ENCODE results near the gene PIK3R6.
A peak's percentile ranks its signal among the peaks of the same experiment; 100 is the strongest.

PIK3R6 gene

DNA sequence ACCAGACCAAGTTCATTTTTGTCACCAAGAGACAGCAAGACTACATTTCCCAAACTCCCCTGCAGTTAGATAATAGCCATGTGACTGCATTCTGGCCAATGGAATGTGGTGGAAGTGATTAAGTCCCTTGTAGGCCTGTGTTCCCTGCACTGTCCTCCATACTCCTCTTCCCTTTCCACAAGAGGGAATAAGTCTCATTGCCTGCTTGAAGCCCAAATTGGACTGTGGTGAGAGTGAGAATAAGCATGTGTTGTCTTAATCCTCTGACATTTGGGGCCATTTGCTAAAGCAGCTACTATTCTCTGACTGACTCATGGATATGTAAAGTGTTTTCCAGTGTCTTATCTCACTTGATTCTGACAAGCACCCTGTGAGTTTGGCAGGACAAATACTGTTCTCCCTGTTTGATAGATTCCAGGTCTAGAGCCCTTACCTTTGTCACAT is 20.7 kb downstream of the PIK3R6 start:
- DNase-seq = peak in 1 of 2 experiments; percentile 1

DNA sequence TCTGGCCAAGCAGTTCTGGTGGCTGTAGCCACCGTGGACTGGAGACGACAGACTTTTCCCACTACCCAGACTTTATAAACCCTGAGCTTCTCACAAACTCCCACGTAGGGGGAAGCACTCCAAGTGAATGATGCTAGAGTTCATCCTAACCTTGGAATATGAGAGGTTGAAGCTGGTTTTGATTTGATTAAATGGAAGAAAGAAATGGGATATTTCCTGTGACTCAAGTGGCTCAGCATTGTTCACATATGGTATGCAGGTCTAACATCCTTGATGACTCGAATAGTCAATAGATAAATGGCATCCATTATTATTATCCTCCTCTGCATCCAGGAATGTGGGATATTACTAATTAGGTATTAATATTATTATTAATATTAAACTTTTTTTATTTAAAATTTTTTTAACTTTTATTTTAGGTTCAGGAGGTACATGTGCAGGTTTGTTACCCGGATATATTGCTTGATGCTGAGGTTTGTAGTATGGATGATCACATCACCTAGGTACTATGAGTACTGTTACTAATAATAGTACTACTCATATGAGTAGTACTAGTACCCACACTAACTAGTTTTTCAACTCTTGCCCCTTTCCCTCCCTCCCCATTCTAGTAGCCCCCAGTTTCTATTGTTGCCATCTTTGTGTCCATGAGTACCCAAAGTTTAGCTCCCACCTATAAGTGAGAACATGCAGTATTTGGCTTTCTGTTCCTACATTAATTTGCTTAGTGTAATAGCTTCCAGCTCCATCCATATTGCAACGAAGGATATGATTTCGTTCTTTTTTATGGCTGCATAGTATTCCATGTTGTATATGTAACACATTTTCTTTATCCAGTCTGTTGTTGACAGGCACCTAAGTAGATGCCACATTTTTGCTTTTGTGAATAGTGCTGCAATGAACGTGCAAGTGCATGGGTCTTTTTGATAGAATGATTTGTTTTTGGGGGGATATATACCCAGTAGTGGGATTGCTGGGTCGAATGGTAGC is 22.9 kb downstream of the PIK3R6 start:
- no peak for DNase-seq

DNA sequence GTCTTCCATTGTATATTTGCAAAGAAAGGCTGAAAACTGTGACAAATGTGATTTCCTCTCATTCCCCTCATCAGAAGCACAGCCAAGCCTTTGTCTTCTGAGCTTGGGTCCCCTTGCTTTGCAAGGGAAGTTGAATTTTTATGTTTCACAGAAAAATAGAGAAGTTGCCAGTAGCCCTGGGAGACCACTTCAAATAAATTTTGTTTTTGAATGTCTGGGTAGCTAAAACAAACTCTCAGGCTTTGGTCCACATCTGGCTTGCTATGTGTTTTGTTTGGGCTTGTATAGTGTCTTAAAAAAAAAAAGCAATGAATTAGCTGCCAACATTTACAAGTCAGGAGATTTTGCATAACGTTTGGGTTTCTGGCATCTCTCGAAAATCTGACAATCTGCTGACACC is 24.1 kb downstream of the PIK3R6 start:
- peak; percentile 5 to 41 for DNase-seq

DNA sequence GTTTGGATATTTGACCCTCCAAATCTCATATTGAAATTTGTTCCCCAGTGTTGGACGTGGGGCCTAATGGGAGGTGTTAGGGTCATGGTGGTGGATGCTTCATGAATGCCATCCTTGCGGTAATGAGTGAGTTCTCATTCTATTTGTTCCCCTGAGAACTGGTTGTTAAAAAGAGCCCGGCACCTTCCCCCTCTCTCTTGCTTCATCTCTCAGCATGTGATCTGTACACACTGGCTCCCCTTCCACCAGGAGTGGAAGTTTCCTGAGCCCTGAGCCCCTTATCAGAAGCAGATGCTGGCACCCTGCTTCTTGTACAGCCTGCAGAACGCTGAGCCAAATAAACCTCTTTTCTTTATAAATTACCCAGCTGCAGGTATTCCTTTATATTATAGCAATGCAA is 25.6 kb downstream of the PIK3R6 start:
- no peak for DNase-seq

DNA sequence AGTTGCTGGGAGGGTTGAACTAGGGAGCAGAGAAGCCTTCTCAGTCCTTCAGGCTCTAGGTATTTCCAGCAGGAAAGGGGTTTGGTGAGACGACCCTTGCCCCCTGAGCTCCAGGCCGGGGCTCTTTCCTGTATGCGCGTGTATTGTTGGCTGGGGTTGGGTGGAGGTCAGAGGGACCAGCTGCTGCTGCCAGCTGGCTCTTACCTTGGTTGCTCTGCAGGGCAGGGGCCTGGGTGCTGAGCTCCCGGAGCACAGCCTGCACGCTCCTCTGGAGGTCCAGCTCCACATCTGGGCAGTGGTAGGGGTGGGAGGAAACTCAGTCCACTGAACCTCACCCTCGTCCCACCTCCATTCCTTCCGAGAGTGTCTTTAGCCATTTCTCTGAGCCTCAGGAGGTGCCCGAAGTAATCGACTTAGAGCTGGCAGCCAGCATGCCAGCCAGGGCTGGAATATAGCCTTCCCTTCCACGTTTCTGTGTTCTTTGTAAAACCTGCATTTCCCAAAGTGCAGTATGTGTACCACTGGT is 28.0 kb downstream of the PIK3R6 start:
- no peak for DNase-seq

DNA sequence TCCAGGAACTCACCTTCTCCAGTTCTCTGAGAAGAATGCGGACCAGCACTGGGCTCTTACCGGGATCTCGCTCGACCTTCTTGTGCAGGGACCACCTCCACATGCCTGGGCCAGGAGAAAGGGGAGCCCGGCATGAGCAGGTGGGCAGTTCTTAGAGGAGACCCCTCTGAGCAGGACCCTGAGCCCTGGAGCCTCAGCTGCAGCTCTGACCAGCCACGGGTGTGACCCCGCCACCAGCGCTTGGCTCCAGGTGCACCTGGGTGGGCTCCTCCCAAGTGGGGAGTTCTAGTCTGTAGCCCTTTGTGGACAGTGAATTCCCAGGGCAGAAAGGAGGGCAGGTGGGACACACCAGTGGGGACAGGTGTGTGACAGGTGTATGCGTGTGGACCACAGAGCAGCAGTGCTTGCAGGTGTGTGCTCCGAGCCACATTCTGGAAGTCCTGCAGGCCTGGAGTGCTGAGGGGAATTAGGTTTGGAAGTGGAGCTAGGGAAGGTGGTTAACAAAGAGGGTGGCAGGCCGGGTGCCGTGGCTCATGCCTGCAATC is 28.9 kb downstream of the PIK3R6 start:
- no peak for DNase-seq

DNA sequence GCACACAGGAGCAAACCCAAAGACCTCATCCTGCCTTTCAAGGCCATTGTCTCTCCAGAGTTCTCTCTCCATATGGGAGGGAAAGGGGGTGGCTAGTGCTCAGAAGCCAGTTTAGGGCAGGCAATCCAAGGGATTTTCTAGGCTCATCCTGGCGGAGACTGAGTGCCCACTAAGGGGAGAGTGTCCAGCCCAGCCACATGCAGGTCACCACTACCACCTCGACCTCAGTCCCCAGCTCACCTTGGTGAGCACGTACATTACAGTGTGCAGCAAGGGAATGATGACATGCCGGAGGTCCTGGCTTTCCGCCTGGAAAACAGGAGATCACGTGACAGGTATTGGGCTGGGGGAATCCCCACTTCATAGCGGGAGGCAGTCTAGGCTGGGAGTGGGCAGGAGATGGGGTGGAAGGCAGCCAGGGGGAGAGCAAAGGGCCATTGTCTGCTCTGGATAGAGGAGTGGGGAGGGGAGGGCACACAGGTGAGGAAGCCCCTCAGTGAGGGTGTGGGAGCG is 29.9 kb downstream of the PIK3R6 start:
- DNase-seq = no peak

DNA sequence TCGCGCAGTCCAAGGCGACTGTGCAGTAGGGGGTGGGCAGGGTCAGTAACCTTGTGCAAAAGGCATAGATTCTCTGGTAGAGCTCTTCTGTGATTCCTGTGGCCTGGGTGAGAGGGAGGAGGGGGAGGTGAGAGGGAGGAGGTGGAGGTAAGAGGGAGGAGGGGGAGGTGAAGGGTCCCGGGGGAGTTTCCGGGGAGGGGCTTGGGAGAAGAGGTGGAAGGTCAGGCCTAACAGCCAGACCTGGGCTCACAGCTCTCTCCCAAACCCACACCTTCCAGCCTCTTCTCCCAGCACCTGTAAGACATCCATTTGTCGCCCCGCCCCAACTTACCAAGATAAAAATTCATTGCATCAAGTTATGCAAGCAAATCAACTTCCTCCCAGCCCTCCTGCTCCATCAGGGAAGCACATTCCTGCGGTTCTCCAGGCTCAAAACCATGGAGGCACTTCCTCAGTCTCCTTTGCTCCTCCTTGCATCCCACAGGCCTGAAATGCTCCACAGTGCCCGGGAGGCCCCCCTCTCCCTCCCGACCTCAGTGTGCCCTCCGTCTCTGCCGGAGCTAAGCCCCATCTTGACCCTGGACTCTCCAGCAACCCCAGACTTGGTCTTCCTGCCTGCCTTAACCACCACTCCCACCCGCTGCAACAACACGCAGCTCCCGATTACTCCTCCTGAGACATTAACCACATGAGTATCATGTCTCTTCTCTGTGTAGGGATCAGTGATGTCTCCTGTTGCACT is 30.5 kb downstream of the PIK3R6 start:
- no peak for DNase-seq

DNA sequence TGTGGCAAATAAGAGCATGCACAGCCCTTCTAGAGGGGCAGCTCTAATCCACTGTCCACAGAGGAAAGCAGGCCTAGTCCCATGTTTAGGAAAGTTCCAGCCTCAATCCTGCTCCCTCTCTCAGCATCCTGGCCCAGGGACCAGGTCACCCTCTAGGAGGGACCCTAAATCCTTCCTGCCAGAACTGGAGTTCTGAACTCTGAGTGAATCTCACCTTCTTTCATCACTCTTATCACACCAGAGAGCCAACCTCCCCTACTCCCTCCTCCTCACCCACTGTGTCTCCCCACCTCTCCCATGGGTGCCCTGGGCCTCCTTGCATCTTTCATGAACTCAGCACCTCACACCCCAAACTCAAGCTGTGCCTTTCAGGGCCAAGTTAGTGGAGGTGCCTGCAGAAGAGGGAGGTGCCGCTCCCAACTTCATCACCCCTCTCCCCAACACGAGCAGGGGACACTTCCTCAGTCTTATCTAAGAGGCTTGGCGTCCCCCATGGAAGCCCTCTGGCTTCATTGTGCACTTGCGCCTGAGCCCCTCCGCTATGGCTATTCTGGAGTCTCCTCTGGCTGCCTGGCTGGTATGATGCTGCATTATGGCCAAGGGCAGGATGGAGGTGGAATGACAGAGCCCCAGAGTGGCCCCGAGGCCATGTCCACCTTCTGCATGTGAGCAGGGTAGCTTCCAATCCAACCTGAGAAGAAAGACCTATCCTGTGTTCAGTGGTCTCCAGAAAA is 31.7 kb downstream of the PIK3R6 start:
- no peak for DNase-seq

DNA sequence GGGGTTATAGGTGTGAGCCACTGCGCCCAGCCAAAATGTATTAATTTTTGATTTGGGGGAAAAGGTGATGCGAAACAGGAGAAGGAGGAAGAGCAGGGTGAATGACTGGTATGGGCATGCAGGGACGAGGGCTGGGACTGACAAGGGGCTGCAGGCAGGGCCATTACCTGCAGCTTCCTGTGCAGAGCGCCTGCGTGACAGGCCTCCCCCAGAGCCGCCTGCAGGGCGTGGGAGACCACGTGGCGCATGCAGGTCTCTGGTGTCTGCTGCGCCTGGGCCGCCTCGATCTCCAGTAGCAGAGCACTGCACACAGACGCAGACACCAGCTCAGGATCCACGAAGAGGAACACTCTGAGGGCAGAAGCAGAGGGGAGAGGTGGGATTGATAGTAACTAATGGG is 32.4 kb downstream of the PIK3R6 start:
- DNase-seq = no peak

DNA sequence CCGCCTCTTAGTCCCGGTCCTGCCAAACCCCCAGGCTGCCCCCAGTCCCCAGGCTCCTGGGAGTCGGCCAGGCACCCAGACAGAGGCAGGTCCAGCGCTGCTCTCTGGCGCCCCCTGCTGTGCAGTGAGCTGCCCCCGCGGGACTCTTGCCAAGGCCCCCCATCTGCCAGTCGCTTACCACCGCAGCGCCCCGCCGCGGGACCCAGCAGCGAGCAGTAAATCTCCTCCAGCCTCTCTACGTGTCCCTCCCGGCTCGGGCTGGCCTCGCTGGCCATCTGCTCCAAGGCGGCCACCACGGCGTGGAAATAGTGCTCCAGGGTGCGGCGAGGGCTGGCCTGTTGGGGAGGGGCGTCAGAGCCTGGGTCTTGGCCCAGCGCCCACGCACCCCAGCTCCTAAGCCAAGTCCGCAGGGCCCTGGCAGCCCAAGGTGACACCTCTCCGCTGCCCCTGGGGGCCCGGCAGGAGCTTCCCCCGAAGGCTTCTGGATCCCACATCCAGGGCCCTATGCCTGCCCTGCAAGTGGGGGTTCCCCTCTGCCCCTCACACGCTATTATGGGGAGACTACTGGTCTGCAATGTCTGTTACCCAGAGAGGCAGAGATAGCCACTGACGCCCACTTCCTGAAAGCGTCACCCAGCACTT is 34.6 kb downstream of the PIK3R6 start:
- DNase-seq = no peak

DNA sequence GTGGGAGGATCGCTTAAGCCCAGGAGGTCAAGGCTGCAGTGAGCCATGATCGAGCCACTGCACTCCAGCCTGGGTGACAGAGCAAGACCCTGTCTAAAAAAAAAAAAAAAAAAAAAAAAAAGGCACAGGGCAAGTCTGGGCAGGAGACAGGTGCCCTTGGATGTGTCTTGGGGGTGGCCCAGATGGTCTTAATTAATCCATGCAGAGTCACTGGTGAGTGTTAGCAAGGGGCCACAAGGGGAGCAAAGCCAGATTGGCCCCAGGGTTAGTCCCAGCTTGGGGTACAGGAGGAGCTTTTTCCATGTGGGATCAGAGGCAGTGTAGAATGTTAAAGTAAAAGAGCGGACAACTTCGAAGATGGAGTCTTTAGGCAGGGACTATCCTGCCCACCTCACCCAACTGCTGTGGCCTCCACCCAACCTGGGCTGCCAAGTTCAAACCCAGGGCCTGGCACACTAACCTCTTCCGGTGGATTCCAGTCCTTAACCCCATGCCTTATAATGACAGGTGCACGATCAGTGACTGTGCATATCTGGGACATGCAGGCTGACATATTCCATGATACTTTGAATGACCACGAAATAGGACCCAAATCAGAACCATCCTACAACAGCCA is 36.1 kb downstream of the PIK3R6 start:
- DNase-seq = no peak

DNA sequence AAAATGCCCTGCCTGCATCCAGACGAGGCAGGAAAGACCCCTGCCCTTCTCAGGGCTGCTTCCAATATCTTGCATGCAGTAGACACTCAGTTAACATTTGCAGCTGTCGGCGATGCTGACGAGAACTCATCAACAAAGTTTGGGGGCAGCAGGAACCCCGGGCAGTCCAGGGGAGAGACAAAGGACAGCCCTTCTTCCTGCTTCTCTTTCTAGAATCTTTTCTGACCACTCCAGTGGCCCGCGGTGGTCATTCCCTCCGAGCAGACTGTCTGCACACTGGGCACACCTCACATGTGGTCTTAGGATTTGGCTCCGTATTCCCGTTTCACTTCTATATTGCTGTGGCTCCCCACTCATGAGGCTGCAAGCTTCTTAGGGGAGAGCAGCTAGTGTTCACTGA is 37.3 kb downstream of the PIK3R6 start:
- DNase-seq = no peak

DNA sequence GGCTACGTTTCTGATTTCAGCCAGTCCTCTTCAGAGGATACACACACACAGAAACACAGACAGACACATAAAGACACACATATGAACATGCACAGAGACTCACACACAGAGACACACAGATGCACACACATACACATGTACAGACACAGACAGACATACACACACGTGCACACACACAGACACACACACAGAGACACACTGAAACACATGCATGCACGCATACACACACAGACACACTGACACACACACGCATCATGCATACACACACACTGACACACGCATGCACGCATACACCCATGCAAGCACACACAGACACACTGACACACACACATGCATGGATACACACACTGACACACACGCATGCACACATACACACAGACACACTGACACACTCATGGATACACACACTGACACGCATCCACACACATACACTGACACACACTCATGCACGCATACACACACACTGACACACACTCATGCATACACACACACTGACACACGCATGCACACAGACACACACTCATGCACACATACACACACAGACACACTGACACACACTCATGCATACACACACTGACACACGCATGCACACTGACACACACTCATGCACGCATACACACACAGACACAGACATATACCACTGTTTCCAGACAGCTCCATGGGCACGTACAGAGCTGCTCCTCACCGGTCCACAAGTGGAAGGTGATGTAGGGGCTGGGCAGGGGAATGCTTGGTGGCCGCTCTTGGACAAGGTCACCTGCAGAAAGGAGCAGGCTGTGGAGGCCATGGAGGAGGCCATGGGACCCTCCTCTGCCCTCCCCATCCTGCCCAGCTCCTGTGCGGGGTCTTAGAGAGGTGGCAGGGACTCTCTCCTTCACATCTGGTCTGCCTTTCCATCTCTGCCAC is 38.2 kb downstream of the PIK3R6 start:
- DNase-seq = no peak

DNA sequence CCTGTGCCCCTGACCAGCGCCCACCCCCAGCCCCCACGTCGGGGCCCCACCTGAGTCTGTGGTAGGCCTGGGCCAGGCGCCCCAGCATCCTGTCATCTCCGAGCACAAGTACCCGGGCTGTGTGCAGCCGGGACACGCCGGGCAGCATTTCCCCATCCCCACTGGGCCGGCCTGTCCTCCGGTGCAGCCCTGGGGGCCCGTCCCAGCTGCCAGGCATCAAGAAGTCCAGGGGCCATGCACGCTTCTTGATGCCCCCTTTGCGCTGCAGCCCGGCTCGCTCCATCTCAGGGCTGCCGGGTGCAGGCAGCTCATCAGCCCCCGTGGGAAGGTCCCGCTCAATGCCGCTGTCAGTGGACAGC is 39.0 kb downstream of the PIK3R6 start:
- DNase-seq = no peak

DNA sequence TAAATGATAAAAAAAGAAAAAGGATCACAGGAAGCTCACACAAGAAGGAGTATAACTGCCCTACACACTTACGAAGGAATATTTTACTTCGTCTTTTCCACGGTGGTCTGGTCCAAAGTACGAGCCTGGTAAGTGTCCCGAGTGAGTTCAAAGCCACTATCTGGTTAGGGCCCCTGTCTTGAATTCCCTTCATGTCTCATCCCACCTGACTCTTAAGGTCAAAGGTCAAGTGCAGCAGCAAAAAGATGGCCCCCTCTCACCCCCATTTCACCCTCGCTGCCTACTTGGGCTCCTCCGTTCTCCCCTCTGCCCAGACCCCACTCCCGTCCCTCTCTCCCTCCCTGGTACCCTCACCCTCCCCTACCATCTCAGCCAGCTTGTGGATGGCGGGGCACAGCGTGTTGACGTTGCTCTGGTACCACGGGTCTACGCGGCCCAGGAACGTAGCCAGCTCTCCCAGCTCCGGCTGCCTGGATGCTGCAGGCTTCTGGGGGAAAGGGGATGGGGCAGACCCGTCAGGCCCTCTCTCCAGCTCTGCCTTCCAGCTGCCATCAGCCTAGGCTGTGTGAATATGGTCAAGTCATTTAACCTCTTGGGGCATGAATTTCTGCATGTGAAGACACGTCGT is 40.6 kb downstream of the PIK3R6 start:
- no peak for DNase-seq

DNA sequence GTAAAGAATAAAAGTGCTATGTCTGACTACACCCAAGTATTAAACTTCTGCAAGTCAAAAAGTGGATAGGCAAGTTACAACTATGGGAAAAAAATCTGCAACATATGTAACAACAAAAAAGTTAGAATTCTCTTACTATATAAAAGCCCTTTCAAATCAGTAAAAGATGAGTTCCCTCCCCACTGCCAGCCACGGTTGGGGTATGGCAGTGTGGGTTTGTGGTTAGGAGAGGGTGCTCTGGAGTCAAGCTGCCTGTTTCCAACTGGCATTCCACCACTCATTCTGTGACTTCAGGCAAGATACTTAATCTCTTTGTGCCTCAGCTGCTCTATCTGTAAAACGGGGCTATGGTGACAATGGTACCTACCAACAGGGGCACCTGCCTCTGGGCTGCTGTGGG is 41.7 kb downstream of the PIK3R6 start:
- DNase-seq = no peak

DNA sequence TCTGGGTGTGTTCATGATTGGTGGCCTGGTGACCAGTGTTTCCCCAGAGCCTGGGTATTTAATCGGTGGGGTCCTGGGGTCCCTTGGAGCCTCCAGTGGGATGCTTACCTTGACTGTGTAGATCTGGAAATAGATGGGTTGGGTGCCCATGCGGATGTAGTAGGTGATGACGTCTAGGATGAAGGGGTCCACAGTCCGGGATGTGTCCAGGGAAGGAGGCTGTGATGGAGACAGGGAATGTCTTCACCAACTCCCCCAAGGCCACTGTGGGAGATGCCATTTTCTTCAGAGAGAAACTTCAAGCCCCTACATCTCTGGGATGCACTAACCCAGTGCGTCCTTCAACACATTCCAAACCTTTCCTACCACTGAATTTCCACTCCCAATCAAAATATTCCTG is 44.2 kb downstream of the PIK3R6 start:
- DNase-seq = no peak

DNA sequence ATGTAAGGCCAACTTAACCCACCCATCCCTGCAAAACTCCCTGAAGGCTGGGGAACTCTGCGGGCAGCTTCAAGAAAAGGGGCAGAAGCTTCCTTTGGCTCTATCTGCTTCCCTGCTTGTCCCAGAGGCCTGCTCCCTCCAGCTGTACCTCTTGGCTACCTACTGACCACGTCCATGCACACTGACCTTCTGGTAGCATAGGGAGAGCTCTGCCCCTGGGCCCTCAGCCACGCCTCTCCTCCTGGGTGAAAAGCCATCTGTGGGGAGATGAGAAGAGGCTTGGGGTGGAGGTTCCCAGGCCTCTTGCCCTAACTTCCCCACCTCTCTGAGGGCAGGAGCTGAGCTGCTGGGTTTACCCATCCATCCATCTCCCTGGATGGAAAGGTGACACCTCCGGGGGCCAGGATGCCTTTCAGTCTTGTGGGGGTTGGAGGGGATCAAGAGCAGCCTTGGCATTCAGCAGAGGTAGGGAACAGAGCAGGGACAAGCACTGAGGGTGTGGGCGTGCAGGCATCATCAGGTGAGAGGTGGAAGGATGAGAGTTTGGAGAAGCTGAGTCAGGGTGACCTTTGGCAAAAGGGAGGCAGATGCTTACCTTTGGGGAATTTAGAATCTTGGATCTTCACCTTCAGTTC is 45.0 kb downstream of the PIK3R6 start:
- no peak for DNase-seq
